Esophagus squamous epithelium (tissue), 4 donors: ENCODE measurements around the gene FMO4.

ENCODE experiments used
- CTCF ChIP-seq, 6 experiments: fragments of 450-650 bp in 4 of 6; fragments of 200-600 bp in 2 of 6; sonication (generic) in 2 of 6; IDR thresholded peaks; one replicate each; pipeline ENCODE4 v1.5.1; 2016 to 2019; ENCODE audit warnings: antibody characterized with exemption in 6 of 6, mild to moderate bottlenecking in 4 of 6, moderate library complexity in 4 of 6
- POLR2A ChIP-seq, 4 donors: fragments of 450-650 bp; IDR thresholded peaks; one replicate each; pipeline ENCODE4 v1.6.1; 2017; ENCODE audit warnings: antibody characterized with exemption in 4 of 4, mild to moderate bottlenecking in 4 of 4, moderate library complexity in 3 of 4

DNA sequence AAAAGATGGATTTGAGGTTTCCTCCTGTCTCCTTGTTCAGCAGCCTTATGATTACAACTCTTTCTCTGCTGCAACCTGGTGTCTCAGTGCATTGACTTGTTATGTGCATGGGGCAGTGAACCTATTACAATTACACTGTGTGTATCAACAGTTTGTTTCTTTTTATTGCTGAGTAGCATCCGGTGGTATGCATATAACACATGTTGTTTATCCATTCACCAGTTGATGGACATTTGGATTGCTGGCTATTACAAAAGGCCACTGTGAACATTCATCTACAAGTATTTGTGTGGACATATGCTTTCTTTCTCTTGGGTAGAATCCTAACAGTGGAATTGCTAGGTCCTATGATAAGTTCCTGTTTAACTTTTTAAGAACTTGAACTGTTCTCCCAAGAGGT lies 65.9 kb downstream of the FMO4 start:
- TF ChIP-seq CTCF (IDR thresholded peaks at IDR 0.05), result no peak
- TF ChIP-seq POLR2A (IDR thresholded peaks at IDR 0.05), result no peak
